NCI-H1092 treated with DMSO at 0.1 percent for 48 hours (cell line): ENCODE data around the gene EXOSC5.
A peak's percentile ranks its signal among the peaks of the same experiment; 100 is the strongest.
"Not testable (repeated sequence)": the region's sequence is repeated elsewhere in the genome, so short reads cannot be mapped to it uniquely, and the experiment has no call there.

ENCODE experiments used
- DNase-seq: peaks from one replicate; lab custom pipeline; 2025; lab: John Stamatoyannopoulos, UW

Gene EXOSC5

DNA sequence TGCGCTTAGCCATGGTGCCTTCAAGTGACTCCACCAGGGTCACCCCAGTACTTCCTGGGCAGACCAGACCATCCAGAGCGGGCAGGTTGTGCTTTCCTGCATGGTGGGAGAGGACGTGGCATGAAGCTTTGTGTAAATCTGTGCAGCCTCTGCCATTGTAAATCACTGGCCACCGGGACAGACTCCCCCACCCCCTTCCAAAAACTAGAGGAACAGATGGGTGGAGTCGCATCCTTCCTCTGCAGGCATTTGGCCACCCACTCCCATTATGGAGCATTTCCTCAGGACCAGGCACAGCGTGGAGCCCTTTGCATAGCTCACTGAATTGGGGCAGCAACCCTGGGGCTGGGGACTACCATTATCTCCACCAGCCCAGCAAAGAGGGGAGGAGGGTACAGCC is 8.6 kb upstream of the EXOSC5 start:
- no peak for DNase-seq

DNA sequence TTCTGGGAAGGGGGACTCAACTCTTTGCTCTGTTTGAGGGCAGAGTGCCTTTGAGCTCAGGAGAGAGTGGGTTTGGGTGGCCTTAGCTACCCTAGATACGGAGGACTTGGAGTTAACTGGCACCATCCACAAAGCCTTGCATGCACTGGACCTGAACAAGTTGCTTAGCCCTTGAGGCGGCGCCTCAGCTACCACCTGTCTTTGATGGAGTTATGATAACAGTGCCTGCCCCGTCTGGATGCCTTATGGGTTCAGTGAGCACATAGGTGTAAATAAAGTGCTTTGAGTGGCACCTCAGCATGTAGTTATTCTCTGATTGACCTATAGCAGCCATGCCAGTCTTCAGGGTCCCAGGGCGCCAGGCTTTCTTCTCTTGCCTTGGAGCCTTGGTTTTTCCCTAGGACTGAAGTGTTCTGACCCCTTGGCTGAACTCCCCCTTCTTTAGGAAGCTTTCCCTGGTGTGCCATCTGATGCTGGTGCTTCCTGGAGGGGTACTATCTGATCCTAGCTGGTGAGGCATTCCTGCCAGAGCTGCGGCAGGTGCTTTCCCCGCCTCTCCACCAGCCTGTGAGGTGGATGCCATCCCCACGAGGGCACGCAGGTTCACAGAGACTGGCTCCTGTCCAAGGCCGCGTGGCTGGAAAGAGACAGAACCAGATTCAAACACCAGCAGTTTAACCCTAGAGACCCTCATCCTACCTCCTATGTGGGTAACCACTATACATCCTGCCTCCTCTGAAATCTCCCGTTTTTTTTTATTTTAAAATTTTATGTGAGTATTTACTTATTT is 6.2 kb upstream of the EXOSC5 start:
- no peak for DNase-seq

DNA sequence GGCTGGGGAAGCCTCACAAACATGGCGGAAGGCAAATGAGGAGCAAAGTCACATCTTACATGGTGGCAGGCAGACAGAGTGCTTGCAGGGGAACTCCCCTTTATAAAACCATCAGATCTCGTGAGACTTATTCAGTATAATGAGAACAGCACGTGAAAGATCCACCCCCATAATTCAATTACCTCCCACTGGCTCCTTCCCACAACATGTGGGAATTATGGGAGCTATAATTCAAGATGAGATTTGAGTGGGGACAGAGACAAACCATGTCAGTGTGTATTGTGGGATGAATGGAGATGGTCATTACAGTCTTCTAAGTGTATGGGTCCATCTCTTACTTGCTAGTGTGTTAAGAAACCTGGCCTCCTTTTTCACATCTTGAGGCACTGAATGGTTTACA is 4.9 kb upstream of the EXOSC5 start:
- no peak for DNase-seq

DNA sequence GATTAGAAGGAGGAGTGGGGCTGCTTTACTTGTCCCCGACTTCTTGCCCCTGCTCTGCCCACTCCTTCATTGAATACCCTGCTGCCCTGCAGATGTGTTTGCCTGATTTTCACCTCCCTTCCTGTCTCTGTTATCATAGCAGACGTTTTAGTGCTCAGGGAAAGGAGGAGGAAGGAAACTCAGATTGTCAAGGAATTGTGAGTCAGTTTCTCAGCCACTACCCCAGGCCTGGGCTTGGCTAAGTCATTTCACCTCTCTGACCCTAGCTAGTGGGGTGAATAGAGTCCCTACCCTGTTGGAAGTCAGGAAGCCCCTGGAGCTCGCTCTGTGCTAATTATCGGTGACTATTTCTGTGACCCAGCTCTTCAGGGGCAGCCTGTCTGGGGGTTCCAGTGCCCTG is 4.3 kb upstream of the EXOSC5 start:
- no peak for DNase-seq

DNA sequence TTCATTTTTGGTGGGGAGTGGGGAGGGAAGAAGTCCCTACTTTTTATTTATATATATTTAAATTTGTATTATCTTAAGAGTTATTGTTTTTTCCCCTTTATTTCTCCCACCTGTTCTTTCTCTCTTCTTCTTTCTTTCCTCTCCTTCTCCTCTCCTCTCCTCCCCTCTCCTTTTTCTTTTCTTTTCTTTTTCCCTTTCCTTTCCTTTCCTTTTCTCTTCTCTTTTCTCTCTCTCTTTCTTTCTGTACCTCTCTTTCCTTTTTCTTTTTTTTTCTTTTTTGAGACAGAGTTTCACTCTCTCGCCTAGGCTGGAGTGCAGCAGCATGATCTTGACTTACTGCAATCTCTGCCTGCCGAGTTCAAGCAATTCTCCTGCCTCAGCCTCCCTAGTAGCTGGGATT is 2.4 kb upstream of the EXOSC5 start:
- DNase-seq = no peak

DNA sequence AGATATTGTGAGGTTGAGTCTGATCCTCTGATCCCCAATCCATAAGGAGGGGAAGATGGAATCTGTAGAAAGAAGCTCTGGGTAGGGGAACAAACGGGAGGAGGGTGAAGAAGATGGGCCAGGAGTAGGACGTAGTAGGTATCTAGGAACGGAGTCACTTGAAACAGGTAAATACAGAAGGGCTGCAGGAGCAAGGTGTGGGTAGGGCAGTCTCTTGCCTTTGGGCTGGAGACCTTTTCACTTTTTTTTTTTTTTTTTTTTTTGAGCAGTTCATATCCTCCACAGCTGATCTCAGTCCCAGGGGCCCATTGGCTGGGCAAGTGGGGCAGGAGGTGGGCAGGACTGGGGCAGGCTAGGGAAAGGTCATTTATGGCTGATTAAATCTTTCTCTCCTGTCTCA is 1.9 kb upstream of the EXOSC5 start:
- DNase-seq = no peak

DNA sequence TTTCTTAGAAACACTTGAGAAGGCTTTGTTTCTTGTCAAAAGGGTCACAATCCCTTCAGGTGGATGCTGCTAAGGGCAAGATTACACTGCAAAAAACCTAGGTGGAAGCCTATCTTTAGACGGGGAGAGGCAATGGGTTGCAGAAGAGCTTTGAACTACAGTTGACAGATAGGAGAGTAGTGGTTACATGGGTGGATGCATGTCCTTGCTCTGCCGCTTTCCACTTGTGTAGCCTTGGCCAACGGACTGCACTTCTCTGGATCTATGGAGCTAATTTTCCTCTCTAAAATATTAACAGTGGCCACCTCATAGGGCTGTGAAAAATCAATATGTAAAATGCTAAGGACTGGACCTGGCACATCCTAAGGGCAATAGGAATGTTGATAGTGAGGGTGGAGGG is 1.4 kb upstream of the EXOSC5 start:
- DNase-seq = no peak

DNA sequence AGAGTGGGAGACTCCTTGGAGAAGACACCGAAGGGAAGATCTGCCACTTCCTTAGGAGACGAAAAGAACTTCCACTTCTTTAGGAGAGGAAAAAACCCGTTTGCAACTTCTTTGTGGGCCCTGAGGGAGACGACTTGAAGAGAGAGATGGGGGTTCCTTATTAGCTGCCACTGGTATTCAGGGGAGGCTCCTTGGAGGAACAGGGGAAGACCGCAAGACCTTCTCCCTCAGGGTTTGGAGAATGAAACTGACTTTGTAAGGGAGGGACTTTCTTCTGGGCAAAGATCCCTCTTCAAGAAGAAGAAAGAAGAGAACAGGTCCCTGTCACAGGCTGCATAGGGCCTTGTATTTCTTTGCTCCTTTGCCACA is 875 bp upstream of the EXOSC5 start:
- no peak for DNase-seq

DNA sequence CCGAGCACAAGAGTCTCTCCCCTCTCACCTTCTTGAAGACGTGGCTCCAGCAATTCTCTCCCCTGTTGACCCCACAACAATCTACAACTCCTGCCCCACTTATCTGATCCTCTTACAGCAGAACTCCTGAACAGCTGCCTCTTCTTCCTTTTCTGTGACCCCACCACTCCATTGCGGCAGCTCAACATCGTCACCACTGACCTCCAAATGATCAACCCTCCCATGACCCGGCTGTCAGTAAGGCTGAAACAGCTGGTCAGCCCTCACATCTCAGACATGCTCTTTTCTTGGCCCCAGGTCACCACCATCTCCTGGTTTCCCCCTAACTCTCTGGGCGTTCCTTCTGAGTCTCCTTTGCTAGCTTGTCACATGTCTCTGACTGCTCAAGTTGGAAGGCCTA is 1.8 kb downstream of the EXOSC5 start:
- no peak for DNase-seq

DNA sequence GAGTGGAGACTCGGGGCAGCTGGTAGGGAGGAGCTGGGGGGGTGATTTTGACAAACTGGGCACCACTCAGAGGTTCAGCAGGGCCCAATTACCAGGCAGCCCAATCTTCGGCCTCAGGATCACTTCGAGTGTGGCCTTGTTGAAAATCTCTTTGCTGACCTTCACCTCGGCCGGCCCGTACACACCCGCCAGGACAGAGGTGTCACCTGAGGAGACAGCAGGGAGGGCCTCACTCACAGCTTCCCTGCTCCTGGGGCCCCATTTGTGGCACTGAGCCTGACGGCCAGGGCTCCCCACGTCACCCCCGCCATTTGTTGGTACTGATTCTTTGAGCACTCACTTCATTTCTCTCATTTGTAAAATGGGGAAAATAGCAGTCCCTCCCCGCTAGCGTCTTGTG is 4.4 kb downstream of the EXOSC5 start:
- DNase-seq = no peak

DNA sequence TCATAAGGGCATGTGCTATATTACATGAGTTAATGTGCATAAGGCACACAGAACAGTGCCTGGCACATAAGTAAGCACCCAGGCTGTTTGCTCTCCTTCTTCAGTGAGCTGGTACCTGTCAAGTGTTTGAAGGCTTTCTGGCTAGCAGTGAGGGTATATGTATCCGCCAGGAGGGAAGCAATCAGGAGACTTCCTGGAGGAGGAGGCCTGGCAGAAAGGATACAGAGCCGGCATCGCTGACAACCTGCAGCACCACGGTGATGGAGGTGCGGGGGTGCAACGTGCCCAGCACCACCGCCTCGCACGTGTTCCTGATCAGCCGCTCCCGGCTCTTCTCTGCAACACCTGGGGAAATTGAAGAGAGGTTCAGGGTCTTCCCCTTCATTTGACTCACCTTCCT is 5.5 kb downstream of the EXOSC5 start:
- no peak for DNase-seq

DNA sequence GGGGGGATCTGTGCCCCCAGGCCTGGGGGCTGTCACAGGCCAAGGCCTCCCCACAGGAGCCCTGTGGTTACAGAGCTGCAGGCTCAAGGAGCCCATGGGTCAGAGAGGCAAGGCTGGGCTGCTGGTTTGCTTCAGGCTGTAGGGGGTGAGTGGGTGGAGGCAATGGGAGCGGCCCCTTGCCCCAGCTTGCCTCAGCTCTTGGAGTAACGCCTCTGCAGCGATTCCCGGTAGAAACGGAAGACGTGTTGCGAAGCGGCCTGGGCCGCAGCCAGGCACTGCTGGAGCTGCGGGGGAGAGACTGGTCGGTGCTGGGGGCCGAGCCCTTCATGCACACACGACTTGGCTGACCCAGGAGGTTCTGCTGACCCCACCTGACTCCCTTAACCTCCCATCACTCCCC is 10.7 kb downstream of the EXOSC5 start:
- DNase-seq = no peak

DNA sequence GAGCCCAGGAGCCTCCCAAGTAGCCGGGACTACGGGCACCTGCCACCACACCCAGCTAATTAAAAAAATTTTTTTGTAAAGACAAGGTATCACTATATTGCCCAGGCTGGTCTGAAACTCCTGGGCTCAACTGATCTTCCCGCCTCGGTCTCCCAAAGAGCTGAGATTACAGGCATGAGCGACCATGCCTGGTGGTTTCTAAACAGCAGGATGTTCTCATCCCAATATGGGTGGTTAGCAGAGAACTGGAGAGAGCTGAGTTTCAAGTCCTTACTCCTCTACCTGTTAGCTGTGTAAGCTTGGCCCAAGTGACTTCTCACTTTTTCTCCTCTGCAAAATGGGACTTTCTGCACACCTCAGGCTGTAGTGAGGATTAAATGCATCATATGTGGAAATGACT is 12.8 kb downstream of the EXOSC5 start:
- no peak for DNase-seq

DNA sequence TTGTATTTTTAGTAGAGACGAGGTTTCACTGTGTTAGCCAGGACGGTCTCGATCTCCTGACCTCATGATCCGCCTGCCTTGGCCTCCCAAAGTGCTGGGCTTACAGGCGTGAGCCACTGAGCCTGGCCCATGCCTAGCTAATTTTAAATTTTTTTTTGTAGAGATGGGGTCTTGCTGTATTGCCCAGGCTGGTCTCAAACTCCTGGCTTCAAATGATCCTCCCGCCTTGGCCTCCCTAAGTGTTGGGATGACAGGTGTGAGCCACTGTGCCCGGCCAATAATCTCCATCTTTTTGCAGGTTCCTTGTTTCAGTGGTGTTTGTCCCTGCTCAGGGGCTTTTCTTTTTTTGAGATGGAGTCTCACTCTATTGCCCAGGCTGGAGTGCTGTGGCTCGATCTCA is 15.6 kb downstream of the EXOSC5 start:
- DNase-seq = not testable (repeated sequence)

DNA sequence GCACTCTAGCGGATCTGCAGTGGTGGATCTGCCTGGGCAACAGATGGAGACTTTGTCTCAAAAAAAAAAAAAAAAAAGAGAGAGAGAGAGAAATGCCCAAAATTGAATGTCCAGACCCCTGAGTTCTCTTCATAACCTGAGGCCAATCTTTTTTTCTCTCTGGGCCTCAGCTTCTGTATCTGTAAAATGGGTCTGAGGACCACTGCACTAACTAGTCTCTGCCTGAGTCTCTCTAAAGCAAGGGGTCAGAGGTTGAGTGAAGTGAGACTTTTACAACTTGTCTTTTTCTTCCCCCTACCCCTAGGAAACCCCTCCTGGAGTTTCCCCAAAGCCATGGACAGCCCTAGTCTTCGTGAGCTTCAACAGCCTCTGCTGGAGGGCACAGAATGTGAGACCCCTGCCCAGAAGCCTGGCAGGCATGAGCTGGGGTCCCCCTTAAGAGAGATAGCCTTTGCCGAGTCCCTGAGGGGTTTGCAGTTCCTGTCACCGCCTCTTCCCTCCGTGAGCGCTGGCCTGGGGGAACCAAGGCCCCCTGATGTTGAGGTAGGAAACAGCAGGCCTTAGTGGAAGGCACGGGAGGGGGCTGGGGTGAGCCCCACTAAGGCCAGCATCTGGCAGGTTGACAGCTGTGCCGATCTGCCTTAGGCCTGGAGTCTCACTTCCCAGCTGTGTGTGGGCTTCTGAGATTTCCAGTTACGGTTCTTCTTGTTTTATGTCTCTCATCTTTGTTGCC is 19.0 kb downstream of the EXOSC5 start:
- no peak for DNase-seq

DNA sequence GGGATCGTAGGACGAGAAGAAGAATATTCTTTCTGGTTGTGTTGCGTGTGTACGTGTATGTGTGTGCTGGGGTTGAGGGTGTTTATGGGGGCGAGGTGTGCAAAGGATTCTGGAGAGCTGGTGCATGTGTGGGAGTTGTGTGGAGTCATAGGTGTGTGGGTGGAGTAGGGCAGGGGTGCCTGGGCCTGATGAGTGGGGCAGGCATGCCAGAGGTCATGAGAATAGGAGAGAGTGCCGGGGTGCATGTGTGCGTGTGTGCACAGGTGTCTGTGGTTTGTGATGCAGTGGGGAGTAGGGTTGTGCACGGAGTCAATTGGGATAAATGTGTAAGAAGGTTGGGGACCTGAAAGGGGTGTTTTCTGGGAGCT is 20.2 kb downstream of the EXOSC5 start:
- no peak for DNase-seq

DNA sequence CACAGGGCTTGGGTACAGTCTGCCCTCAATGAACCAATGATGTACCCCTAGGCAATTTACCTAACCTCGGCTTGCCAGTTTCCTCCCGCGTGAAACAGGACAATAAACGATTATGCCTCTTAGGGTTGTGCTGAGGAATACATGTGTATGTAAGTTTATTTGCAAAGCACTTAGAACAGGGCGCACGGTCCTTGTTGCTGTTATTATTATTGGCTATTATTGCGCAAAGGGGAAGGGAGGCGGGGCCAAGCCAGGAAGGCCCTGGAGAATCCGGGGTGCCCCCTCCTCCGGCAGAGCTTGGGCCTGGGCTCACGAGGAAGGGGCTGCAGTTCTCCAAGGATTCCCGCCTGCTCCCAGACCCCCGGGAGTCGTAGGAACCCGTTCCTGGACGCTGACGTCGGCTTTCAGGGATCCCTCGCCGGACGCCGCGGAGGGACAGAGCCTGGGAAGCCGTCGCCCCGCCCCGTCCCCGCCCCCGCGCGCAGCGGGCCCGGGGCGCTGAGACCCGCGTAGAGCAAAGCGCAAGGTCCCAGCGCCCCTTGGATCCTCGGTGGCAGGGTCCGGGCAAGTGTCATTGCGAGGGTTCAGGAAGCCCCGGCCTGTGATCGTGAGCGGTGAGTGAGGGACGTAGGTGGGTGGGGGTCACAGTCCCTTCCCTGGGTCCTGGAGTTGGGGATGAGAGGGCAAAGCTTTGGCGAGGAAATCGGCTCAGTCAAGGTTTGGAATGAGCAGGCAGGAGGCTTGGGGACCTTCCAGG is 20.7 kb downstream of the EXOSC5 start, which contains the start of gene TMEM91:
TSS of gene TMEM91 (plus strand) at position 293 of the 757 bp plus-strand sequence. CDS start 1,777 bp downstream, outside the sequence.
- no peak for DNase-seq

DNA sequence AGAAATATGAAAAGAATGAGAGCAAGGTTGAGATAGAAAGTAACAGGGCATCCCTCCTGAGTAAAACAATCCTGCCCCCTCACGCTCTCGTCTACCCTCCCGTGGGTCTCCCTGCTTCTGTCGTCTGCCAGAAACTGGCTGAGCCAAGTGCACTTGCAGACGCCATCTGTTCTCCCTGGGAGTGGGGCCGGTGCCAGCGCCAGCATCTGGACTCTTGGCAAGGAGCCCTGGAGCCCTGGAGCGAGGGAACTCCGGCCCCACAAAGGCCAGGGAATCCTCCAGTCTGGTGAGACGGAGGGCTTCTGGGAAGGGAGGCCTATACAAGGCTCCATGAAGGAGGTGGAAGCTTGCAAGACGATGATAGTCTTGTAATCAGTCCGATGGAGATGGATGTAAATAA is 23.2 kb downstream of the EXOSC5 start:
- peak; percentile 89 for DNase-seq

DNA sequence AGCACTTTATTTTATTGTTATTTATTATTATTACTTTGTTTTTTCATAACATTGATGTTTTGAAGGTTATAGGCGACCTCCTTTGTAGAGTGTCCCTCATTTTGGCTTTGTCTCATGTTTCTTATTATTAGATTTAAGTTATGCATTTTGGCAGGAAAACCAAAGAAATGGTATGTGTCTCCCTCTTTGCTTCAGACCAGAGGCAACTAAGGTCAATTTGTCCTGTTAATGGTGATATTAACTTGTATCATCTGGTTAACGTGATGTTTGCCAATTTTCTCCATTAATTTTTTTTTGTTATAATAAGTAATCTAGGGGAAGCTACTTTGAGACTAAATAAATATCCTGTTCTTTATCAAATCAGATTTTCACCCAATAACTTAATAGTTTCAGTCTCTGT is 24.7 kb downstream of the EXOSC5 start:
- DNase-seq = no peak

DNA sequence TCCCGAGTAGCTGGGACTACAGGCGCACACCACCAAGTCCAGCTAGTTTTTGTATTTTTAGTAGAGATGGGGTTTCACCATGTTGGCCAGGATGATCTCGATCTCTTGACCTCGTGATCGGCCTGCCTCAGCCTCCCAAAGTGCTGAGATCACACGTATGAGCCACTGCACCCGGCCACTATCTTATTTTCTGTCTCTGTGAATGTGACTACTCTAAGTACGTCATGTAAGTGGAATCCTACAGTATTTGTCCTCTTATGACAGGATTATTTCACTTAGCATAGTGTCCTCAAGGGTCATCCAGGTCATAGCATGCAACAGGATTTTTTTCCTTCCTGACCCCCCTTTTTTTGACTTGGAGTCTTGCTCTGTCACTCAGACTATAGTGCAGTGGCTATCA is 25.6 kb downstream of the EXOSC5 start:
- DNase-seq = no peak

DNA sequence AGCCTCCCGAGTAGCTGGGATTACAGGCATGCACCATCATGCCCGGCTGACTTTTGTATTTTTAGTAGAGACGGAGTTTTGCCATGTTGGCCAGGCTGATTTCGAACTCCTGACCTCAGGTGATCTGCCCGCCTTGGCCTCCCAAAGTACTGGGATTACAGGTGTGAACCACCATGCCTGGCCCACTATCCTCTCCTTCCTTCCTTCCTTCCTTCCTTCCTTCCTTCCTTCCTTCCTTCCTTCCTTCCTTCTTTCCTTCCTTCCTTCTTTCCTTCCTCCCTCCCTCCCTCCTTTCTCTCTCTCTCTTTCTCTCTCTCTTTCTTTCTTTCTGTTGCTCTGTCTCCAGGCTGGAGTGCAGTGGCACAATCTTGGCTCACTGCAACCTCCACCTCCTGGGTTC is 26.0 kb downstream of the EXOSC5 start:
- DNase-seq = not testable (repeated sequence)

DNA sequence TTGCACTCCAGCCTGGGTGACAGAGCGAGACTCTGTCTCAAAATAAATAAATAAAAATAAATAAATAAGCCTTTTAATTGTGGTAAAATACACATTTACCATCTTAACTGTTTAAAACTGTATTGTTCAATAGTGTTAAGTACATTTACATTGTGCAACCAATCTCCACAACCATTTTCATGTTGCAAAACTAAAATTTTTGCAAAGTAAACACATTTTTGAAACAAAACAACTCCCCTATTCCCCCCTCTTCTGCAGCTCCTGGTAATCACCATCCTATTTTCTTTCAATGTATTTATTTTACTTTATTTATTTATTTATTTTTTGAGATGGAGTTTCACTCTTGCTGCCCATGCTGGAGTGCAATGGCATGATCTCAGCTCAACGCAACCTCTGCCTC is 27.4 kb downstream of the EXOSC5 start:
- no peak for DNase-seq

DNA sequence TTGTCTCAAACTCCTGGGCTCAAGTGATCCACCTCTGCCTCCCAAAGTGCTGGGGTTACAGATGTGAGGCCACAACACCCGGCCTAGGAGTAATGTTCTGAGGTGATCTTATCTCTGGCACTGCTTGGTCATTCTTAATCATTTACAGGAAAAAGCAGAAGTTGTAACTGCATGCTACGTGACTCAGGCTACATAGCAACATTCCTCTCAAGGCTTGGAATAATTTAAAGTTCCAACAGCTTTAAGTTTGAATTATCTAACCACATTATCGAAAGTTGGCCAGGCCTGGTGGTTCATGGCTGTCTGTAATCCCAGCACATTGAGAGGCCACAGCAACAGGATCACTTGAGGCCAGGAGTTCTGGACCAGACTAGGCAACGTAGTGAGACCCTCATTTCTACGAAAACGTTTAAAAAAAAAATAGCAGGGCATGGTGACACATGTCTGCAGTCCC is 29.3 kb downstream of the EXOSC5 start:
- no peak for DNase-seq
